22Rv1 (cell line): ENCODE data around the gene OPN4.

ENCODE experiments used
- H3K27ac ChIP-seq: fragments of 450-650 bp; 2 replicates; pipeline ENCODE4 v1.5.1; 2017
- CTCF ChIP-seq: fragments of 450-650 bp; IDR thresholded peaks from 2 replicates; pipeline ENCODE4 v1.5.1; 2017; ENCODE audit warnings: mild to moderate bottlenecking
- ZFX ChIP-seq: fragments of 450-650 bp; IDR thresholded peaks from 2 replicates; pipeline ENCODE4 v1.6.1; 2017; ENCODE audit warnings: antibody characterized with exemption, borderline replicate concordance

OPN4 gene

DNA sequence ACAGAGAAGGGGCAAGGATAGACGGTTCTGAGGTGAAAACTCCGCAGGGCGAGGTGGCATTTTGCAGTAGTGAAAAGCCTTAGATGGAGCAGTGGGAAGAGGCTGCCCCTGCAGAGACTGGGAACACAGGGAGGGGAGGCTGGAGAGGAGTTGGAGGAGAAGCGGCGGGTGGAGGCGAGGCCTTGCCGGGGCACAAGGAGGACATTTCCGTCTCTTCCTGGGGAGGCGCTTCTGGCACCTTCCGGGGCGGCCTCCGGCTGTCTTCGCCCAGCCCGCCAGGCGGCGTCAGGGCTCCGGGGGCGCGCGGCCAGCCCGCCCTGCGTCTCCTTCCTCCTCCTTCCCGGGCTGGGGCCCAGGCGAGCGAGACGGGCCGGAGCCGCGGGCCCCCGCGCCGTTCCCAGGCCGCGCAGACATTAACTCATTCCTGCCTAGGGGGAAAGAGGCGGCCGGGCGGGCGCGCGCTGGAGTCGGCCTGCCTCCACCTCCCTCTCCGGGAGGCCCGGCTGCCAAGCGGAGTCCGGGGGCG, 56.7 kb downstream of the OPN4 start:
- TF ChIP-seq ZFX: 0 out of 2 replicates have a peak, but pooled peaks have one; percentile 31
- peak; percentile 90 for TF ChIP-seq CTCF
- H3K27ac ChIP-seq: peak overlapping the region; percentile 89

DNA sequence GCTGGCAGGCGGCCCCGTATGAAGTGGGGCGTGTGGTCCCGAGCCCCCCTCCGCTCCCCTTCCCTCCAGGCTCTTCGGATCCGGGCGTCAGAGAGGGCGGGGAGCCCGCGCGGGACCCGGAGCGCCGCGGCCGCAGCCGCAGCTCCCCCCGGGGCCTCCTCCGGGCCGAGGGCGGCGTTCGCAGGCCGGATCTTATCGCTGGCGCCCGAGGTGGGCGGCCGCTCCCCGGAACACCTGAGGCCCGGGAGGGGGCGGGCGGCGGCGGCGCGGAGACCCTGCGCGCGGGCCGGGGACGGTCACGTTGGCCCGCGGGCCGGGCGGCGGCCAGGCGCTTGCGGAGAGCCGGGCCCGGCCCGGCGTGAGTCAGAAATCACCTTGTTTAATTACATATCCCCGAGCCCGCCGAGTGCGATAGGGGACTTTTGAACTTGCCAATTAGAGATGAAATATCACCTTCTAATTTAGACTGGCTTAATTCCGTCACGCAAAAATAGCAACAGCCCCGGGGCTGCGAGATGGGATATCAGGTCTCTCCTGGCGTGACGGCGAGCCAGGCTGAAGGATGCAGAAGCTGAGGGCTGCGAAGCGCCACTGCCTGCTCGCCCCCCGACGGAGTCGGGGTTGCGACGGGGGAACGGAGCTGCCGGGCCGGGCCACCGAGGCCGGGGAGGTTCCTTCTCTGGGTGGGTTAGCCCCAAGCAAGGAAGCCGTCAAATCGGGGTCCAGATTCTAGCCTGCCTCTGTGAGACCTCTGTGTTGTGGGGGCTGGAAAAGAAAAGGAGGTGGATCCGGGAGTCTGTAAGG, 57.4 kb downstream of the OPN4 start:
- TF ChIP-seq ZFX: 0 out of 2 replicates have a peak, but pooled peaks have one; percentile 18
- no peak for TF ChIP-seq CTCF
- H3K27ac ChIP-seq: peak overlapping the region; percentile 89

- no peak for TF ChIP-seq ZFX
- TF ChIP-seq CTCF: no peak
- peak overlapping the region; percentile 89 for H3K27ac ChIP-seq
Observed at GRCh38 chr10:86712317-86712707, 58.0 kb downstream of the OPN4 start.

GRCh38 chr10:86715156-86715795, 60.9 kb downstream of the OPN4 start:
- TF ChIP-seq ZFX: no peak
- no peak overlapping the region for H3K27ac ChIP-seq

- no peak overlapping the region for H3K27ac ChIP-seq
- TF ChIP-seq ZFX (no peak), CTCF (no peak)
Observed at GRCh38 chr10:86715836-86716235, 61.5 kb downstream of the OPN4 start.
